Left cardiac atrium (tissue), 4 donors: Measurements from ENCODE around the gene EIF4G3. TPM values are rescaled to one million over a fixed set of nuclear protein-coding genes. Genes with fewer than 3 reads are reported as not detected.
A peak's percentile ranks its signal among the peaks of the same experiment; 100 is the strongest.
"Not testable (repeated sequence)": the region's sequence is repeated elsewhere in the genome, so short reads cannot be mapped to it uniquely, and the experiment has no call there.

Experiments used
- ATAC-seq, 2 donors: fragments of 200-7000 bp; cut with Tn5 transposase; one replicate each; pipeline ENCODE4 v1.9.1; 2020; ENCODE audit warnings: mild to moderate bottlenecking in 2 of 2, moderate library complexity in 2 of 2
- DNase-seq: peaks from one replicate; pipeline ENCODE4 v3.0.0-alpha.2; 2020
- intact Hi-C, 2 donors: fragments of 100-400 bp; cut with DNase I; formaldehyde crosslinking; loops; one replicate each; pipeline versions ENCODE4 v1.14.1 to v1.15.1; 2022 to 2023
- total RNA-seq, 2 donors: library from RNA; stranded (reverse); fragmentation: NEBNext Ultra II Directional; extraction: Animal tissue kit (Norgen Biotek cat#: 25700); gene quantifications; one replicate each; pipeline ENCODE4 v1.2.1, GENCODE V29; 2021
- donor health status: DM: no; HTN: yes; CAD: no.
- donor health status: DM: no; HTN: yes; CAD: no; lungs with severe emphysema.
- donor health status: DM: yes; HTN: yes; CAD: no.
- donor health status: Dilated cardiomyopathy.

The EIF4G3 gene
- total RNA-seq, 2 donors from 2014 or later = 38.2 to 48.2 TPM

DNA sequence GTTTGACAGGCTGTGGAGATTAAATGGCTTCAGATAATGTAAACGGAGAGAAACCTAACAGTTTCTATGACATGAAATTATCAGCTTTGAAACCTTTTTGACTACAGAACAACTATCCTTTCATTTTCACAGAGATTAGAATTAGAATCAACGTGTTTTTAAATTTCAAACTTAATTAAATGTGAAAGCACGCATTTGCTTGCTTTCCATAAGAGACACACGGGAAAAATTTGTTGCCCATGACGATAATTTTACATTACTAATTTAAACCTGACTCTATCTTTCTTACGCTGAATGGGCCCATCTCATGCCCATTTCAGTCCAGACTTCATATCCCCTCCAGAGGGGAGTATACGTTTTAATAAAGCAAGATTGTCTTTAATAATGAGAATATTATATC, 297.9 kb downstream of the EIF4G3 start:
- intact Hi-C loops = loop anchor here in 1 of 2 donors (10.0 kb wide), 1 partner anchor 316 kb away; no protein-coding TSS in a partner anchor
- ATAC-seq (no peak), DNase-seq (no peak)

DNA sequence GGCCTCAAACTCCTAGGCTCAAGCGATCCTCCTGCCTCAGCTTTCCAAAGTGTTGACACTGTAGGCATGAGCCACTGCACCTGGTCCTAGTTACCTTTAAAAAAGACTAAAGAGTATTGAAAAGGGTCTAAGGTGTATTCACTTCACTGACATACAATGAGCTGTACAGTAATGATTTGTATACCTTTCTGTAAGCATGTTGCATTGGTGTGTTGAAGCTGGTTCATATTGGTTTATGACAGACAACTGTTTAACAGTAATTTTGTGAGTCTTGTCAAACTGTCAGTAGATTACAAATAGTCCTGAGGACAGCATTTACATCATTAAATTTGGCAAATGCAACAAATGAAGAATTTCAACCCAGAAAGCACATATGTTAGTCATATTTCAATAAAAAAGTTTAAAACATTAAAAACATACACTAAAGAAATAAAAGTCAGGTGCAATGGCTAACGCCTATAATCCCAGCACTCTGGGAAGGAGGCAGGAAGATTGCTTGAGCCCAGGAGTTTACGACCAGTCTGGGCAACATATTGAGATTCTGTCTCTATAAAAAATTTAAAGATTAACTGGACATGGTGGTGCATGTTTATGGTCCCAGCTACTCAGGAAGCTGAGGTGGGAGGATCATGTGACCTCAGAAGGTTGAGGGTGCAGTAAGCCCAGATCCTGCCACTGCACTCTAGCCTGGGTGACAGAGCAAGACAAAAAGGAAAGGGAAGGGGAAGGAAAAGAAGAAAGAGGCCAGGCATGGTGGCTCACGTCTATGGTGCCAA, 301.3 kb downstream of the EIF4G3 start:
- ATAC-seq = no peak
- no peak for DNase-seq
- intact Hi-C loops = loop anchor here in 1 of 2 donors (10.0 kb wide), 1 partner anchor 319 kb away; no protein-coding TSS in a partner anchor

DNA sequence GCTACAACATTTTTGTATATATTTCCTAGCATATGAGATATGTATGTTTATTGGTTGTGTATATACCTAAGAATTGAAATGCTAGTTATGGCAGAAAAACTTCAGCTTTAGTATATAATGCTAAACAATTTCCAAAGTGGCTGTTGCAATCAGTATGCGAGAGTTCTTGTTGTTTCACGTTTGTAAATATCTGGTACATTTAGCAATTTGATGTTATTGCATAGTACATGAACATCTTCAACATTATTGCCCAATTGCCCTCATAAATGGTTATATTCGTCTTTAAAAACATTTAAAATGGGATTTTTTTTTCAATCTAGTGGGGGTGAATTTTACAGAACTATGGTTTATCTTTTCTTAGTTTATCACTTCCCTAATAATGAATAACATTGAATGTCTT, 303.4 kb downstream of the EIF4G3 start:
- intact Hi-C loops = loop anchor here in 1 of 2 donors (10.0 kb wide), 1 partner anchor 321 kb away; no protein-coding TSS in a partner anchor
- ATAC-seq = no peak

DNA sequence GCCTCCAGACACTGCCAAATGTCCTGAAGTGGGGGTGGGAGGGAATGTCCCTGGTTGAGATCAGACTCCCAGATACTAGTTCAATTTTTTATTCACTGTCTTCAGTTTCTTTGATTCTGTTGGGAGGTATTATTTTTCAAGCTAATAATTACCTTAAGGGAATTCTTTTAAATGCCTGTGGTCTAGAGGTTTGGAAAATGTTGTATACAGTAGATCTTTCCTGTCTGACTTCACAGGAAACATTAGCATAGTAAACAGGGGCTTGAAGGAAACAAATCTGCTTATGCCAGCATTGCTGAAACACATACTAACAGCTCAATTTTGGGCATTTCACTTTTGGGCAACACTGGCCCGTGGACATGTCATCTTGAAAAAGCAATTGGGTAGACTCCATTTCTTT, 305.3 kb downstream of the EIF4G3 start:
- no peak for DNase-seq
- no peak for ATAC-seq
- intact Hi-C loops = loop anchor here in 1 of 2 donors (10.0 kb wide), 1 partner anchor 323 kb away; no protein-coding TSS in a partner anchor

More for the DNA sequence above, 303.4 kb downstream of the EIF4G3 start:
- DNase-seq = no peak

DNA sequence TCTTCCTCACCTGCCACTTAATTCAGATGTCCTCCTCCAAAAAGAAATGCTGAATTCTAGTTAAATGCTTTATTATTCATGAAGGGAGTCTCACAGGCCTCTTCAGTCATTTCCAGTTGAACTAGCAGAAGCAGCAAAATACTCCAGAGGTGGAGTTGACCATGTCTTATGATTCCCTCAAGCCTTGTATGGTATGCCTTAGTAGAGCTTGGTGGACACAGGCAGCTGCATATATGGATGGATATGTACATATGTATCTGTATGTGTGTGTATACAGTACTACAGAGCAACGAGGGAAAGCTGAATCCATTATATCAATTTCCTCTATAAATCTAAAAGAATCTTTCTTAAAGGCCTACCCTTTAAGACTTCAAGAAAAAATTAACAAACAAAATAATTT, 306.0 kb downstream of the EIF4G3 start:
- ATAC-seq = no peak
- intact Hi-C loops = loop anchor here in 1 of 2 donors (10.0 kb wide), 1 partner anchor 324 kb away; no protein-coding TSS in a partner anchor
- DNase-seq = no peak

DNA sequence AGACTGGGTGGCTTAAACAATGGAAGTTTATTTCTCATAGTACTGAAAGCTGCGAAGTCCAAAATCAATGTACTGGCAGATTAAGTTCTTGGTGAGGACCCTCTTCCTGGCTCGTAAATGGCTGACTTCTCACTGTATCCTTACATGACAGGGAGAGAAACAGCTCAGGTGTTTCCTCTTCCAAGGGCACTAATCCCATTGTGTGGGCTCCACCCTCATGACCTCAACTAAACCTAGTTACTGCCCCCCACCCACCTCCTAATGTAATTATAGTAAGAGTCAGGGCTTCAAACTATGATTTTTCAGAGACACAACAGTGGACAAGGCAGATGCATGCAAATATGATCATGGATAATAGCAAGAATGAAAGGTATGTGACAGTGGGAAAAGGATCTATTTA, 308.4 kb downstream of the EIF4G3 start:
- no peak for DNase-seq
- intact Hi-C loops = no loop called here
- ATAC-seq = no peak

DNA sequence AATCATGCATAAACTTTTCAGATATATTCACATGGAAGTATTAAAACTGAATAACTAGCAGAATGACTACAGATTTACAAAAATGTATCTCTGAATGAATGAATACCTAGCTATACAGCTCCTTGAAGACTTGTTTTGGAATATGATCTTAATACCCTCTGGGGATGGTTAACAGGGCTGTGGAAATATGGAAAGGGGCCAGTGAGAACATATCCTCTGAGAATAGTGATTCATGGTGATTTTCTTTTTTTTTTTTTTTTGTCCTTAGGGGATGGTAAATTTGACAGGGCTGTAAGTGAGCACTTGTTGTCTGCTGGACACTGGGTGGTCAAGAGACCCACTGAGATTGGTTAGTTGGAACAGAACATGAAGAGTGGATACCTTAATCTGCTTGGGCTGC, 308.9 kb downstream of the EIF4G3 start:
- intact Hi-C loops = no loop called here
- ATAC-seq = no peak
- DNase-seq = no peak

DNA sequence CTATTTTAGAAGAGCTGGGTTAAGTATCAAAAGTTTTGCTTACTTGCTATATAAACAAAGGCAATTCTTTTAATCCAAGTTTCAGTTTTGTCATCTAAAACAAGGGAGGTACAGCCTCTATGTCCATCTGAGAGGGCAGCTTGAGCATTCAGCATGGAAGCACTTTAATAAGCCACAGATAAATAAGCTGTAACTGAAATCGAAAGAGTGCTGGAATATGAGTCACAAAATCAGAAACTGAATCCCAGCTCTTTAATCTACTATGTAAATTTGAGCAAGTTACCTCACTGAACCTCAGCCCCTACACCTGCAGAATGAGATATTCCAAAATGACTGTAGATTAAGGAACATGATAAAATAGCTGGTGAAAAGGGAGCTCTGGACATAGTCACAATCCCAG, 309.6 kb downstream of the EIF4G3 start:
- no peak for DNase-seq
- no peak for ATAC-seq
- intact Hi-C loops = no loop called here

DNA sequence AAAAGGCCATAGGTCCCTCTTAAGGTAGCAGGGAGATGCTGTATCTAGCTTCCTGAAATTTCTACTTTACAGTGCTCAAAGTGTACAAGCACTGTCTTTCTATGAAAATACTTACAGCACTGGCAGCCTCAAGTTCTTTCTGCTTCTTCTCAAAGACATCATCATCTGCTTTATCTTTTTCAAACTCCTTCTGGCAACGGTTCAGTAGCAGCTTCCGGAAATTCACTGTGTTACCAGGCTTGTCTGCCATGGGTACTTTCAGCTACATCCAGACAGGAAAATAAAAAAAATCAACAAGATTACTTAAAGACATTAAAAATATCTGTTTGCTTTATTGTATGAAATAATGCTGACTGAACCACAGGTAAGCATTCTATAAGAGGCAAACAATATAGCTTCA, 311.7 kb downstream of the EIF4G3 start:
- intact Hi-C loops = no loop called here
- ATAC-seq (no peak), DNase-seq (no peak)

DNA sequence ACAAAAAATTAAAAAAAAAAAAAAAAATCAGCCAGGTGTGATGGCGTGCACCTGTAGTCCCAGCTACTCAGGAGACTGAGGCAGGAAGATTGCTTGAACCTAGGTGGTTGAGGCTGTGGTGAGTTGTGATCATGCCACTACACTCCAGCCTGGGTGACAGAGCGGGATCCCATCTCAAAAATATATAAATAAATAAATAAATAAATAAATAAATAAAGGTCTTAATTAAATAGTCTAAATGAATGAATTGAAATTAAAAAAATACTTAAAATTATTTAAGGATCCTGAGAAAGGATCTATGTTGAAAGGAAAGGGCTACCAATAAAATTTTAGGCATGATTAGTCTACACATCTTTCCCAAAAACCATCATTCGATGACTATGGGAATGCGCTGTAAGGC, 322.2 kb downstream of the EIF4G3 start:
- intact Hi-C loops = no loop called here

DNA sequence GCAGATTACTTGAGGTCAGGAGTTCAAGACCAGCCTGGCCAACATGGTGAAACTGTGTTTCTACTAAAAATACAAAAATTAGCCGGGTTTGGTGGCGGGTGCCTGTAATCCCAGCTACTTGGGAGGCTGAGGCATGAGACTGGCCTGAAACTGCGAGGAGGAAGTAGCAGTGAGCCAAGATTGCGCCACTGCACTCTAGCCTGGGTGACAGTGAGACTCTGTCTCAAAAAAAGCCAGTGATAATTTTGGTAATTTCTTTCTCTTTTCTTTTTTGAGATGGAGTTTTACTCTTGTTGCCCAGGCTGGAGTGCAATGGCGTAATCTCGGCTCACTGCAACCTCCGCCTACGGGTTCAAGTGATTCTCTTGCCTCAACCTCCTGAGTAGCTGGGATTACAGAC, 324.9 kb downstream of the EIF4G3 start:
- intact Hi-C loops, ATAC-seq, DNase-seq: not testable (repeated sequence)

More for the DNA sequence above, 322.2 kb downstream of the EIF4G3 start:
- ATAC-seq (no peak), DNase-seq (no peak)

DNA sequence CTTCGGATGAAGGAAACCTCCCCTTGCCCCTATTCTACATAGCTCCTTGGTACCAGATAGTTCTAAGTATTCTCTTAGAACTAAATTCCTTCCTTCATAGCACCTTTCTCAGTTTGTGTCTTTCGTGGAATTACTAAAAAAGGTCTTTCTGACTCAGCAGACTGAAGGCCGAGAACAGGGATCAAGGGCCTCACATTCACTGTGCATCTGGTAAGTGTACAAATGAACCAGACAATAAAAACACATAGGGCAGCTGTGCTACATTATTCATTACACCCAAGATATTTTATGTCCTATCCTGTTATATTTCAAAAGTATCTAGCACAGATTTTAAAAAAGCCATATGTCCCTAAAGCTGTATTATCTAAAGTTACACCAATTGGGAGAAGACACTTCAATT, 326.7 kb downstream of the EIF4G3 start:
- DNase-seq (no peak), ATAC-seq (no peak)
- intact Hi-C loops = no loop called here

DNA sequence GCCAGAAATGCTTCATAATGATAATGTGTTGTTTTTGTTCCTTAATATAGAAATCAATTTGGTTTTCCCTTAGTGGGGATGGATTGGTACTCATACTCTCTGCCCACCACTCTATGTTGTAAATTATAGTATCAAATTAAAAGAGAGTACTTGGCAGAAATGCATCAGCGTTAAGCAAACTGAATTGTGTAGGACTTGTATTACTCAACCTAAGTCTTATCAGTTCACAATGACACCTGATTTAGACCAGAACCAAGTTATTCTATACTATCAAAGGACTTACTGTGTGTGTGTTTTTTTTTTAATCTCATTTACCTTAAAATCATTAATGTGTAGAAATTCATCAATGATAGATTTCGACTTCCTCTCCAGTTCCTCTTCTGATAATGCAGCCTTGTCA, 327.6 kb downstream of the EIF4G3 start:
- no peak for ATAC-seq
- intact Hi-C loops = no loop called here
- DNase-seq = no peak

DNA sequence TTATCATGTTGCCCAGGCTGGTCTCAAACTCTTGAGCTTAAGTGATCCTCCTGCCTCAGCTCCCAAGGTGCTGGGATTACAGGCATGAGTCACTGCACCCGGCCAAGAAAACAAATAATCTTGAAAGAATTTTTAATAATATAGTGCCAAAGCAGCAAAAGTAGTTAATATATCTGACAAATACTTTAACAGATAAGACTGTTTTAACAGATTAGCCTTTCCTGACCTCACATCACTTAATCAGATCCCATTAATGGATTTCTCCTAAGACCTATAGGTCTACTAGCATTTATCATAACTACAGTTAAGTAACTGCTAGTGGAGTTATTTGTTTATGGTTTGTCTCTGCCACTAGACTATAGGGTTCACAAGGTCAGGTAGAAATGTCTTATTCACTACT, 328.5 kb downstream of the EIF4G3 start:
- DNase-seq (no peak), ATAC-seq (peak in 1 of 2 donors; percentile 61)
- intact Hi-C loops = no loop called here

DNA sequence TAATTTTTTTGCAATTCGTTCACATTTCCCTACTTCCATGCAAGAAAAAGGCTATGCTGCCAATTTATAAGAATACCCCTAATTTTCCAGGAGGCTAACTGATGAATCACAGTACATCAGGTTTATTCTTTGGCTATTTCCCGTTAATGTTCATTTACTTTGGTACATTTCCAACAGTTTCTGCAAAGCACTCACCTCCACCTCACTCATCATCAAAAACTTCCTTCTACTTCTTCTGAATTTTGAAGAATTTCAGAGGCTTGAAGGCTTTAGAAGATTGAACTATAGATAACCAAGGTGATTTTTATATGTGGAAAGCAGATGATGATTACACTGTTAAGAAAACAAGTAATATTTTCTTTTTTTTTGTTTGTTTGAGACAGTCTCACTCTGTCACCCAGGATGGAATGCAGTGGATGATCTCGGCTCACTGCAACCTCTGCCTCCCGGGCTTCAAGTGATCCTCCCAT, 329.1 kb downstream of the EIF4G3 start:
- ATAC-seq (peak in 1 of 2 donors; percentile 82), DNase-seq (no peak)
- intact Hi-C loops = no loop called here

DNA sequence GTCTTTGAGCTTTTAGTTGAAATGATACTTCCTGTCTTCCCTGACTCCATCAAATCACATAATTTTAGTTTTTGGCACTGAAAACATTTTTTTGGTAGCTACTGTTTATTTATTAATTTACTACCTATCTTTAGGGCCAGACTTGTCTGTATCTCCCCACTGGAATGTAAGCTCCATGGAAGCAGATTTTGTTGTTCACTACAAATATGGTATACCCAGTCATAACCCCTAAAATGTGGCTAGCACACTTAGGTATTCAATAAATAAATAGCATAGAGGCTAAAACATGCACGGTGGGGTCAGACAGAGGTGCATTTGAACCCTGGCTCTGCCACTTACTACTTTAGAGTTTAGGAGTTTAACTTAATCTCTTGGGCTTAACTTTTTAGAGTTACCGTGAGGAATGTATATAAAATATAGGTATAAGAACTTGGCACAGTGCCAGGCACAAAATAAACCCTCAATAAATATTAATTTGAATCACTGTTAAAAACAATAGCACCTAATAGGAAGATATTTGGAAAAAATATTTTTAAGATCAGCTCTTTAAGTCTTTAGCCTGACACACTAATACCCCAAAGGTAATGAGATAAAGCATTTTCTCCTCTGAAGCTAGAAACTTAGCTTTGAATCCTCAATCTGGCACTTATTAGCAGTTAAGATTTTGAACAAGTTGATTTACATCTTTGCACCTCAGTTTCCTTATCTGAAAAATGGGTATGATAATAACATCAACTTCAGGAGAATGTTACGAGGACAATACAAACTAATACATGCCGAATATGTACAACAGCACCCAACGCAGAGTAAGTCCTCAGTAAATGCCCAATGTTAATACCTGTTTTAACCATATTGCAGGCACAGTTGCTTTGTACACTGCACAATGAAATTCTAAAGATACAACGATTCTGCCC, 330.0 kb downstream of the EIF4G3 start:
- intact Hi-C loops = no loop called here
- ATAC-seq = no peak
- no peak for DNase-seq

DNA sequence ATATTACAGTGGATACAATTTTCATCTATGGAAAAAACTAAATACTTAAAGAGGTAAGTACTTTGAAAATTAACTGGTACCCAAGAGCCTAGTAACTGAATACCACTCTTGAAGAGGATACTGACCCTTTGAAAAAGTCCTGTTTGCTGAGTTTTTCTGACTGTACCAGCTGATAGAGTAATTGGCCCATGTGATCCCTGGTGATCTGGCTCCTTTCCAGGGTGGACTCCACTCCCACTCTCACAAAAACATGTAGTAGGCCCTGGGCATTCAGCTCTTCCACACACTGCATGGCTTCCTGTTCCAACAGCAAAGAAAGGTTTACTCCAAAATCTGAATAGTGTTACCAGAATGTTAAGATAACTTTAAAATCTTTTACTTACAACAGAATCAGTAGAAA, 336.0 kb downstream of the EIF4G3 start:
- intact Hi-C loops = no loop called here
- no peak for DNase-seq
- ATAC-seq = peak in 1 of 2 donors; percentile 24

DNA sequence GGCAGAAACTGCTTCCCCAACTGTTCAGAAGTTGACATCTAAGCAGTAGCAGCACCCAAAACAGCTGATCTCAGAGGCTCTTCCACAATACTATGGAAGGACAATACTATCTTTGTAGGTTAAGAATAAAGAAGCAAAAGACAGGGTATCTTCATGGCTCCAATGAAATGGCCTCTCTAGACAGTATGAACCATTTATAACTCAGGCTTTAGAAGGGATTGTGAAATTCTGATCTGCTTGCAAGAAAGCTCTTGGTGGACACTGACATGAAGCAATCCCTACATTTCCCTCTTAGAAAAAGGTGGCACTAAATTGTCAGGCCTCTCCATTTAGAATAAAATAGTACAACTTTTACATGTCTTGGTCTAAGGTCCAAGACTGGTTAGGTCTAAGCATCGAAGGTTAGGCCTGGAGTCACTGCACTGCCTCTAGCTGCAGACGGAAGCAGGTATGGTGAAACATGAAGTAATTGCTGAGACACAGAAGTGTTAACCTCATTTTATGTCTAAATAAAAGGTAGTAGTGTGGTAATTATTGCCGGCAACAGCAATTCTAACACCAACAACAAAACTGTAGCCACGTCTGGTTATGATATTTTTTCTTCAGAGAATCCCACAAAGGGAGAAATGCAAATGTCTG, 339.0 kb downstream of the EIF4G3 start:
- DNase-seq = no peak
- no peak for ATAC-seq
- intact Hi-C loops = no loop called here

DNA sequence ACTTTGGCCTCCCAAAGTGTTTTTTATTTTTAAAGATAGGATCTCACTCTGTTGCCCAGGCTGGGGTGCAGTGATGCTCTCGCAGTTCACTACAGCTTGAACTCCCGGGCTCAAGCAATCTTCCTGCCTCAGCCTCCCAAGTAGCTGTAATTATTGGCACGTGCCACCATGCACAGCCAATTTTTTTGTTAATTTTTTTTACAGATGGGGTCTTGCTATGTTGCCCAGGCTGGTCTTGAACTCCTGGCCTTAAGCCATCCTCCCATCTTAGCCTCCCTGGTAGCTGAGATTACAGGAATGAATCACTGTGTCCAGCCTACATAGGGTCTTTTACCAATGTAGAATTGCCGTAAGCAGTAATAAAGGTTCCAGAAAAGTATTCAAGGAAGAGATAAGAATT, 340.5 kb downstream of the EIF4G3 start:
- ATAC-seq (no peak), DNase-seq (no peak)
- intact Hi-C loops = no loop called here
